GM12864 (cell line): ENCODE data around the gene CUTC.

Source experiments
- DNase-seq: peaks from one replicate; pipeline ENCODE4 v3.0.0-alpha.2; 2011; ENCODE audit warnings: low read depth
- H3K4me3 ChIP-seq: 2 replicates; pipeline ENCODE4 v1.5.1; 2011; ENCODE audit warnings: mild to moderate bottlenecking, low read depth, low read length, control low read depth
- TF ChIP-seq, protein P1 (sequence below): IDR thresholded peaks from 2 replicates; pipeline ENCODE4 v1.5.1; 2011; ENCODE audit warnings: low read depth, mild to moderate bottlenecking, moderate library complexity, low read length, control low read depth, inconsistent platforms; ENCODE audit errors: missing control alignments

The CUTC gene

DNA sequence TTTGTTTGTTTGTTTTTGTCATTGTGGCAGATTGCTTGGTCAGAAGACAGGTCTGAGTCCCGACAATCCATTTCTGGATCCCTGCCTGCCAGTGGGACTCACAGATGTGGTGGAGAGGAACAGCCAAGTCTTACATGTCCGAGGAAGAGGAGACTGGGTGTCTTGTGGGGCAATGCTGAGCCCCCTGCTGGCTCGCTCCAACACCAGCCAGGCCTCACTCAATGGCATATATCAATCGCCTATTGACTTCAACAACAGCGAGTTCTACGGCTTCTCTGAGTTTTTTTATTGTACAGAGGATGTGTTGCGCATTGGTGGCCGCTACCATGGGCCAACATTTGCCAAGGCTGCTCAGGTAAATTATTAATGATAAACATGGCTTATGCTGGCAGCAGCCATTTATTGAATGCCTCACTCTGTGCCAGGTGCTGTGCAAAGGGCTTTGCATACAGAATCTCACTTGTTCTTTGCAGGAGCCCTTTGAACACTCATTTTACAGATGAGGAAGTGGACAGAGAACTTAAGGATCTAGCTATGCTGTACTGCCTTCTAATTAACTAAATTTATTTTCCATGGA is 33.4 kb upstream of the CUTC start:
- no peak for DNase-seq
- TF ChIP-seq, protein P1, sequence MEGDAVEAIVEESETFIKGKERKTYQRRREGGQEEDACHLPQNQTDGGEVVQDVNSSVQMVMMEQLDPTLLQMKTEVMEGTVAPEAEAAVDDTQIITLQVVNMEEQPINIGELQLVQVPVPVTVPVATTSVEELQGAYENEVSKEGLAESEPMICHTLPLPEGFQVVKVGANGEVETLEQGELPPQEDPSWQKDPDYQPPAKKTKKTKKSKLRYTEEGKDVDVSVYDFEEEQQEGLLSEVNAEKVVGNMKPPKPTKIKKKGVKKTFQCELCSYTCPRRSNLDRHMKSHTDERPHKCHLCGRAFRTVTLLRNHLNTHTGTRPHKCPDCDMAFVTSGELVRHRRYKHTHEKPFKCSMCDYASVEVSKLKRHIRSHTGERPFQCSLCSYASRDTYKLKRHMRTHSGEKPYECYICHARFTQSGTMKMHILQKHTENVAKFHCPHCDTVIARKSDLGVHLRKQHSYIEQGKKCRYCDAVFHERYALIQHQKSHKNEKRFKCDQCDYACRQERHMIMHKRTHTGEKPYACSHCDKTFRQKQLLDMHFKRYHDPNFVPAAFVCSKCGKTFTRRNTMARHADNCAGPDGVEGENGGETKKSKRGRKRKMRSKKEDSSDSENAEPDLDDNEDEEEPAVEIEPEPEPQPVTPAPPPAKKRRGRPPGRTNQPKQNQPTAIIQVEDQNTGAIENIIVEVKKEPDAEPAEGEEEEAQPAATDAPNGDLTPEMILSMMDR: peak; percentile 27
- no peak overlapping the region for H3K4me3 ChIP-seq

DNA sequence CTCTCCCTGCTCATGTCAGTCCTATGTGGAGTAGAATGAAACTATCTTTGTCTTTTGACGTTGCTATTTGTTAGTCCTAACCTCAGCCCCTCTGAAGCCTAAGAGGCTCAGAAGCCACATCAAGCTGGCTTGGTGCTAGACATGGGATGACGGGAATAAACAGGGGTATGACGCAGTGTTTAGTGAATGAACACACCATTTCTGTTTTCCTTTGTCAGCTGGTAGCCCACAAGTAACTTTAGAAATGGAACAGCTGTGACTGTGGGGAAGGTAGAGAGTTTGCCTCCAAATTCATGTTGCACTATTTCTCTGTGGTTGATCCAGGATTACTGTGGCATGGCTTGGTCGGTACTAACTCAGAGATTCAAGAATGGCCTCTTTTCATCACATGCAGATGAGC is 31.4 kb upstream of the CUTC start:
- TF ChIP-seq, protein P1: no peak
- DNase-seq: no peak
- no peak overlapping the region for H3K4me3 ChIP-seq

DNA sequence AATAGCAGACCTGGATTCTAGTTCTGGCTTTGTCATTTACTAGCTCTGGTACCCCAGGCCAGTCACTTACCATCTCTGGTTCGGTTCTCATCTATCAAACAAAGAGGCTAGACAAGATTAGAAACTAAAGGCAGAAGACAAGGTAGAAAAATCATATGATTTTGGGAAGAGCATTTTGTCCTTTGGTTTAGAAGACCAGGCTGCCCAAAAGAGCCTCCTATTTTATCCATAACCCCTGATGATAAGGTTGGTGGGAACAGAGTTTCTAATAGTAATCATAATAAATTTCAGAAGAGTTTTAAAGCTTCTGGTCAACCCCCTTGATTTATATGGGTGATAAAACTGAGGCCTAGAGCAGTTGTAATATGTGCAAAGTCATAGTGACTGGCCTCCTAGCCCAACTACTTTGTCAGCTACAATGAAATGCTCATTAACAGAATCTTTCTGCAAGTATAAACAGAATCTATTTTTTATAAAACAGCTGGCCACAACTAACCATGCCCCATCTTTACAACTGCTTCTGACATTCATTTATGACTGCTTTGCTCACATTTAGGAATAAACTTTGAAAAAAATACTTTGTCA is 23.5 kb upstream of the CUTC start:
- no peak for DNase-seq
- TF ChIP-seq, protein P1: no peak
- no peak overlapping the region for H3K4me3 ChIP-seq

DNA sequence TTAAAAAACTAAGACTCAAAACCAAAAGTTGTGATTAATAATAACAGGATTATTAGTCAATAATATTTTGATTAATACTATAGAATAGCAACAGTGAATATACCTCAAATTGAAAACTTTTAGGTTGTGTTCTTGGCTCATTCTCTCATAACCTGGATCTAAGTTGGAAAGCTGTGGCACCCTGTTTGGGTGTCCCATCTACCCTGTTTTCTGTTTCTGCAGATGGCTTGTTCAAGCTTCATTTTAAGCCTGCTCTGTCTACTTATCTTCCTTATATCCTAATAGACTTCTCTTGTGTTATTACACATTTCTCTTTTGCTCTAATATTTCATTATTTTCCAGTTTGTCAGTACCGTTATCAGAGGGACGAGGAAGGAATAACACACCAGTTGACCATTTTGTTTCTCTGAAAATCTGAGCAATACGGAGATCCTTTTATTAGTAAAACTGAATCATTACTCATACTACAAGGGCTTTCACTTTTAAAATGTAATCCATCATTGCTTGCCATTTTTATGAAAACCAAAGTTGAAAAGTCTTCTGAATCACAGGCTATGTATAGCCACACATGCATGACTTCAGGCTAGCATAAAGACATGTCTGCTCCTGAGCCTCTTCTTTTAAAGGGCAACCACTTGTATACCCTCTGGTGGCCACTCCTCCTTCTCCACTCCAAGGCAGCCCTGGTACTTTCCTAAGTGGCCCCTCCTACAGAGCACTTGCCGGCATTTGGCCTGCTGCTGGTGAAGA is 22.4 kb upstream of the CUTC start:
- DNase-seq: no peak
- TF ChIP-seq, protein P1: no peak
- no peak overlapping the region for H3K4me3 ChIP-seq

DNA sequence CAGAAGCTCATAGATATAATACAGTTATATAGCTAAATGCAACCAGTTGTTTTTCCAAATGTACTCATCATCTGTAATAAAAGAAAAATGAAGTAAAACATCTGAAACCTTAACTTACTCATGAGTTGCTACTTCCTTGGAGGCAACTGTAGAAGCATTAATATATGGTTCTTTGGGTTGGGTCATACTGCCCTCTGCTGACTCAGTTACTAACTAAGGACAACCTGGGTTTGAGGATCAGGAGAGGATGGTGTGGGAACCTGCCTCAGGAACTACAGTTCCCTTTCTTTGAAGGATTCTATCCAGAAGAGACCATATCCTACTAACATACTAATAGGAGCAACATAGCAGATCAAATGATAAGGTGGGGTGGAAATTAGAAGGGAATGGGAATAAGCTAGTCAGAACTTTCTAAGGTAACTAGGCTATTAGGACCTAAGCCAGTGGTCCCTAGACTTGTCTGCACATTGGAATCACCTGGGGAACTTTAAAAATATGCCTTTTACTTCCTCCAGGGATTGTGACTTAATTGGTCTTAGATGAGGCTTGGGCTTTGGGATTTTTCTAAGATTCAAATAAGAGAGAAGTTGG is 20.8 kb upstream of the CUTC start:
- DNase-seq: peak; percentile 16
- H3K4me3 ChIP-seq: no peak overlapping the region
- TF ChIP-seq, protein P1: peak; percentile 48

DNA sequence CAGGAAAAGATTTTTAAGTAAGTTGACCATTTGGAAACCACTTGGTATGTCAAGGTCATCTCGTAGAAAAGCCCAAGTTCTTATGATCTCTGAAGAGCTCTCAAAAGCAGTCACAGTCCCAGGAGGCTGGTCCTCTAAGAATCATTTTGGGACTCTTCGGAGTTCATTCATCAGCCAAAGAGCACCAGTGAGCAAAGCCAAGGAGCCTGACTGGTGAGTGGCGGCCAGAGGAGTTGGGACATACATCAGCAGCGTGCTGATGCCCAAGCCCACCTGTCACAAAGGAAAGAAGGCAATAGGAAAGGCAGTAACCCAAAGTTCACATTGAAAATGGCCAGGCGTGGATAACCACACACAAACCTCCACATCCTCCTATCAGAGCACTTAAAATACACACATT is 17.6 kb upstream of the CUTC start:
- no peak overlapping the region for H3K4me3 ChIP-seq
- TF ChIP-seq, protein P1: no peak
- DNase-seq: no peak
